K562 (cell line): ENCODE results near the gene KCNMB2.

Experiments used
- BRF2 ChIP-seq: IDR thresholded peaks from 3 replicates; pipeline ENCODE4 v1.6.1; 2011; ENCODE audit warnings: borderline replicate concordance, mild to moderate bottlenecking; ENCODE audit not compliant: insufficient read length, insufficient read depth
- DPF2 ChIP-seq: fragments of 450-650 bp; IDR thresholded peaks from 2 replicates; pipeline ENCODE4 v1.6.1; 2016
- EGR1 ChIP-seq: fragments of 450-650 bp; conservative IDR thresholded peaks from 2 replicates; pipeline ENCODE4 v1.6.1; 2017; ENCODE audit warnings: mild to moderate bottlenecking
- EP300 ChIP-seq: IDR thresholded peaks from 2 replicates; pipeline ENCODE4 v1.6.1; 2012; ENCODE audit warnings: low read length, improper control_type of control experiment
- FOXA1 ChIP-seq: fragments of 450-650 bp; IDR thresholded peaks from 2 replicates; pipeline ENCODE4 v1.6.1; 2016; ENCODE audit warnings: mild to moderate bottlenecking, borderline replicate concordance
- JUN ChIP-seq, 2 experiments: sonication (generic) in 1 of 2; formaldehyde crosslinking in 1 of 2; IDR thresholded peaks; 2 replicates each; pipeline versions ENCODE4 v1.6.1 to v1.8.0; 2012 to 2022; ENCODE audit warnings: borderline replicate concordance in 2 of 2, mild to moderate bottlenecking in 2 of 2, improper control_type of control experiment in 1 of 2, low read depth in 1 of 2, low read length in 1 of 2, missing genetic modification reagents in 1 of 2
- POLR2AphosphoS5 ChIP-seq: IDR thresholded peaks from 2 replicates; pipeline ENCODE4 v1.6.1; 2011; ENCODE audit warnings: mild to moderate bottlenecking, low read depth, low read length, moderate library complexity; ENCODE audit not compliant: control insufficient read depth, insufficient read depth
- SPI1 ChIP-seq: IDR thresholded peaks from 2 replicates; pipeline ENCODE4 v1.6.1; 2011; ENCODE audit warnings: low read depth, low read length, control low read depth, borderline replicate concordance
- ZKSCAN1 ChIP-seq: fragments of 150-350 bp; IDR thresholded peaks from 2 replicates; pipeline ENCODE4 v1.6.1; 2016; ENCODE audit warnings: low read depth, low read length
- ZNF140 ChIP-seq: fragments of 250-450 bp; sonication (Bioruptor Pico); IDR thresholded peaks from 2 replicates; pipeline ENCODE4 v1.8.0; 2021; ENCODE audit warnings: moderate library complexity, mild to moderate bottlenecking, inconsistent platforms
- ZZZ3 ChIP-seq: fragments of 450-650 bp; IDR thresholded peaks from 2 replicates; pipeline ENCODE4 v1.6.1; 2016; ENCODE audit warnings: antibody characterized with exemption, mild to moderate bottlenecking, moderate library complexity
- TF ChIP-seq, protein P1 (sequence below): fragments of 250-450 bp; sonication (Bioruptor Pico); IDR thresholded peaks from 2 replicates; pipeline ENCODE4 v1.4.0; 2020; ENCODE audit warnings: mild to moderate bottlenecking
- TF ChIP-seq, protein P2 (sequence below): fragments of 450-650 bp; IDR thresholded peaks from 2 replicates; pipeline ENCODE4 v1.6.1; 2016; ENCODE audit warnings: antibody characterized with exemption

- TF ChIP-seq BRF2 (no peak), ZKSCAN1 (no peak), ZNF140 (CRISPR knock-in tag) (no peak), FOXA1 (no peak), SPI1 (no peak), EP300 (no peak), DPF2 (no peak), ZZZ3 (no peak), JUN (IDR thresholded peaks at IDR 0.05; ENCODE audit: borderline replicate concordance, low read depth, low read length) (no peak), JUN (CRISPR knock-in tag; IDR thresholded peaks at IDR 0.05; ENCODE audit: borderline replicate concordance) (no peak), EGR1 (no peak), POLR2AphosphoS5 (no peak)
- TF ChIP-seq, protein P1, sequence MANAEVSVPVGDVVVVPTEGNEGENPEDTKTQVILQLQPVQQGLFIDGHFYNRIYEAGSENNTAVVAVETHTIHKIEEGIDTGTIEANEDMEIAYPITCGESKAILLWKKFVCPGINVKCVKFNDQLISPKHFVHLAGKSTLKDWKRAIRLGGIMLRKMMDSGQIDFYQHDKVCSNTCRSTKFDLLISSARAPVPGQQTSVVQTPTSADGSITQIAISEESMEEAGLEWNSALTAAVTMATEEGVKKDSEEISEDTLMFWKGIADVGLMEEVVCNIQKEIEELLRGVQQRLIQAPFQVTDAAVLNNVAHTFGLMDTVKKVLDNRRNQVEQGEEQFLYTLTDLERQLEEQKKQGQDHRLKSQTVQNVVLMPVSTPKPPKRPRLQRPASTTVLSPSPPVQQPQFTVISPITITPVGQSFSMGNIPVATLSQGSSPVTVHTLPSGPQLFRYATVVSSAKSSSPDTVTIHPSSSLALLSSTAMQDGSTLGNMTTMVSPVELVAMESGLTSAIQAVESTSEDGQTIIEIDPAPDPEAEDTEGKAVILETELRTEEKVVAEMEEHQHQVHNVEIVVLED, result no peak
- TF ChIP-seq, protein P2, sequence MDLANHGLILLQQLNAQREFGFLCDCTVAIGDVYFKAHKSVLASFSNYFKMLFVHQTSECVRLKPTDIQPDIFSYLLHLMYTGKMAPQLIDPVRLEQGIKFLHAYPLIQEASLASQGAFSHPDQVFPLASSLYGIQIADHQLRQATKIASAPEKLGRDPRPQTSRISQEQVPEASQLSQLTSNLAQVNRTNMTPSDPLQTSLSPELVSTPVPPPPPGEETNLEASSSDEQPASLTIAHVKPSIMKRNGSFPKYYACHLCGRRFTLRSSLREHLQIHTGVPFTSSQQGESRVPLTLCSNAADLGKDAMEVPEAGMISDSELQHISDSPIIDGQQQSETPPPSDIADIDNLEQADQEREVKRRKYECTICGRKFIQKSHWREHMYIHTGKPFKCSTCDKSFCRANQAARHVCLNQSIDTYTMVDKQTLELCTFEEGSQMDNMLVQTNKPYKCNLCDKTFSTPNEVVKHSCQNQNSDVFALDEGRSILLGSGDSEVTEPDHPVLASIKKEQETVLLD, result no peak
Measured at GRCh38 chr3:178762385-178762784, 226.1 kb downstream of the KCNMB2 start.
